LNCAP (cell line): ENCODE measurements around the gene KIF26A.

Experiments
- CTCF ChIP-seq: fragments of 450-650 bp; IDR thresholded peaks from 2 replicates; pipeline ENCODE4 v1.5.1; 2017; ENCODE audit warnings: mild to moderate bottlenecking

The KIF26A gene

GRCh38 chr14:104123879-104124278 is 14.5 kb upstream of the KIF26A start:
- TF ChIP-seq CTCF: no peak

- TF ChIP-seq CTCF: no peak
Measured at GRCh38 chr14:104125011-104125410, 13.4 kb upstream of the KIF26A start.

- TF ChIP-seq CTCF: no peak
Measured at GRCh38 chr14:104126753-104127152, 11.6 kb upstream of the KIF26A start.

GRCh38 chr14:104128981-104129380 is 9.4 kb upstream of the KIF26A start:
- no peak for TF ChIP-seq CTCF

GRCh38 chr14:104129556-104129955 is 8.8 kb upstream of the KIF26A start:
- no peak for TF ChIP-seq CTCF

GRCh38 chr14:104130974-104131651 is 7.3 kb upstream of the KIF26A start:
- TF ChIP-seq CTCF: peak; percentile 75

GRCh38 chr14:104131968-104132732 is 6.2 kb upstream of the KIF26A start:
- TF ChIP-seq CTCF: no peak
